Stomach smooth muscle (tissue), 2 donors: Measurements from ENCODE around the gene UCHL1.

Experiments used
- H3K27ac ChIP-seq: one replicate; pipeline ENCODE4 v1.7.0; 2013; ENCODE audit warnings: mild to moderate bottlenecking, low read length, inconsistent platforms
- H3K27me3 ChIP-seq, 2 donors: one replicate each; pipeline ENCODE4 v1.7.0; 2013; ENCODE audit warnings: low read length in 2 of 2; ENCODE audit not compliant: insufficient read depth in 2 of 2, control insufficient read depth in 1 of 2
- H3K36me3 ChIP-seq, 2 donors: one replicate each; pipeline ENCODE4 v1.7.0; 2013; ENCODE audit warnings: low read length in 2 of 2; ENCODE audit not compliant: control insufficient read depth in 2 of 2, insufficient read depth in 2 of 2
- H3K4me1 ChIP-seq: one replicate; pipeline ENCODE4 v1.7.0; 2013; ENCODE audit warnings: low read length; ENCODE audit not compliant: control insufficient read depth, insufficient read depth
- H3K4me3 ChIP-seq, 2 donors: one replicate each; pipeline ENCODE4 v1.7.0; 2013; ENCODE audit warnings: low read length in 2 of 2
- H3K9ac ChIP-seq, 2 donors: one replicate each; pipeline ENCODE4 v1.7.0; 2013; ENCODE audit warnings: low read length in 2 of 2, mild to moderate bottlenecking in 1 of 2
- H3K9me3 ChIP-seq, 2 donors: one replicate each; pipeline ENCODE4 v1.7.0; 2013; ENCODE audit warnings: low read length in 2 of 2; ENCODE audit not compliant: control insufficient read depth in 2 of 2
- donor health status: healthy.
- donor health status: Pancreatic carcinoma.

The UCHL1 gene

GRCh38 chr4:41215969-41216293, 40.8 kb upstream of the UCHL1 start:
- Histone ChIP-seq H3K9ac (peak overlapping the region; percentile 57 to 73), H3K27ac (peak overlapping the region; percentile 49), H3K4me1 (peaks cover 12% of the 10 kb centered on the region), H3K4me3 (peak overlapping the region; percentile 77 to 79), H3K27me3 (no peaks in the 10 kb centered on the region), H3K9me3 (no peaks in the 10 kb centered on the region), H3K36me3 (no peaks in the 10 kb centered on the region)

GRCh38 chr4:41216294-41217019, 40.3 kb upstream of the UCHL1 start:
- H3K27me3 ChIP-seq, result no peaks in the 10 kb centered on the region
- H3K27ac ChIP-seq, result peak overlapping the region; percentile 49
- no peaks in the 10 kb centered on the region for H3K9me3 ChIP-seq
- no peaks in the 10 kb centered on the region for H3K36me3 ChIP-seq
- H3K9ac ChIP-seq, result peak overlapping the region; percentile 63 to 80
- peak overlapping the region; percentile 77 to 79 for H3K4me3 ChIP-seq
- peaks cover 12% of the 10 kb centered on the region for H3K4me1 ChIP-seq

- H3K27me3 ChIP-seq, result no peaks in the 10 kb centered on the region
- H3K4me1 ChIP-seq, result peaks cover 12% of the 10 kb centered on the region
- H3K36me3 ChIP-seq, result no peaks in the 10 kb centered on the region
- H3K9ac ChIP-seq, result no peak overlapping the region
- no peak overlapping the region for H3K27ac ChIP-seq
- no peaks in the 10 kb centered on the region for H3K9me3 ChIP-seq
- H3K4me3 ChIP-seq, result peak overlapping the region; percentile 60 to 79
Measured at GRCh38 chr4:41217020-41217333, 39.8 kb upstream of the UCHL1 start.

GRCh38 chr4:41217374-41217773, 39.4 kb upstream of the UCHL1 start:
- no peak overlapping the region for H3K4me3 ChIP-seq
- H3K27ac ChIP-seq, result no peak overlapping the region
- H3K36me3 ChIP-seq, result no peaks in the 10 kb centered on the region
- peaks cover 12% of the 10 kb centered on the region for H3K4me1 ChIP-seq
- no peak overlapping the region for H3K9ac ChIP-seq
- no peaks in the 10 kb centered on the region for H3K9me3 ChIP-seq
- H3K27me3 ChIP-seq, result no peaks in the 10 kb centered on the region

GRCh38 chr4:41218703-41219102, 38.0 kb upstream of the UCHL1 start:
- no peaks in the 10 kb centered on the region for H3K9me3 ChIP-seq

DNA sequence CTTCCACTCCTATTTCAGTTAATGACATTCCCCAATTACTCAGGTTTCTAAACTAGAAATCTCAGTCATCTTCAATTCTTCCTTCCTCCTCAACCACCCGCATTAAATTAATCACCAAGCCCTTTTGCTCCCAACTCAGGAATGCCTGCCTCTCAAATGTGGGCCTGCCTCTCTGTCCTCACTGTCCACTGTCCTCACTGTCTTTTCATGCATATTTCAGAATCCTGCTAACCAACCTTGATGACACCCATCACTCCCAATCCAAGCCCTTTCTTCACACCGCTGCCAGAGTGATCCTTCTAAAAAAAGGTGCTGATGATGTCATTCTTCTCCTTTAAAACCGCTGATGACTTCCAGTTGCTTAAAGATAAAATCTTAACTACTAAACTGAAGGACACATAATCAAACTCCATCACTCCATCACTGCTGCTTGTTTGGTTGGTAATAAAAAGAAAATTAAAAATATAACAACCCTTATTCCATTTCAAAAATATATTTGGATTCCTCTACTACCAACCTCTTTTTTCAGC, 37.2 kb upstream of the UCHL1 start:
- Histone ChIP-seq H3K4me3 (no peak overlapping the region), H3K36me3 (no peaks in the 10 kb centered on the region), H3K4me1 (peaks cover 9% of the 10 kb centered on the region), H3K27ac (no peak overlapping the region), H3K9me3 (no peaks in the 10 kb centered on the region), H3K27me3 (no peaks in the 10 kb centered on the region), H3K9ac (no peak overlapping the region)

More at GRCh38 chr4:41218703-41219102, 38.0 kb upstream of the UCHL1 start:
- Histone ChIP-seq H3K27me3 (no peaks in the 10 kb centered on the region), H3K4me3 (no peak overlapping the region), H3K27ac (no peak overlapping the region), H3K9ac (no peak overlapping the region), H3K4me1 (peaks cover 9% of the 10 kb centered on the region), H3K36me3 (no peaks in the 10 kb centered on the region)

GRCh38 chr4:41221850-41222645, 34.7 kb upstream of the UCHL1 start:
- H3K27ac ChIP-seq, result no peak overlapping the region
- no peaks in the 10 kb centered on the region for H3K36me3 ChIP-seq
- no peaks in the 10 kb centered on the region for H3K4me1 ChIP-seq
- H3K9ac ChIP-seq, result no peak overlapping the region
- no peaks in the 10 kb centered on the region for H3K27me3 ChIP-seq
- no peaks in the 10 kb centered on the region for H3K9me3 ChIP-seq
- no peak overlapping the region for H3K4me3 ChIP-seq

GRCh38 chr4:41227902-41228301, 28.8 kb upstream of the UCHL1 start:
- Histone ChIP-seq H3K9me3 (no peaks in the 10 kb centered on the region), H3K4me3 (no peak overlapping the region)

DNA sequence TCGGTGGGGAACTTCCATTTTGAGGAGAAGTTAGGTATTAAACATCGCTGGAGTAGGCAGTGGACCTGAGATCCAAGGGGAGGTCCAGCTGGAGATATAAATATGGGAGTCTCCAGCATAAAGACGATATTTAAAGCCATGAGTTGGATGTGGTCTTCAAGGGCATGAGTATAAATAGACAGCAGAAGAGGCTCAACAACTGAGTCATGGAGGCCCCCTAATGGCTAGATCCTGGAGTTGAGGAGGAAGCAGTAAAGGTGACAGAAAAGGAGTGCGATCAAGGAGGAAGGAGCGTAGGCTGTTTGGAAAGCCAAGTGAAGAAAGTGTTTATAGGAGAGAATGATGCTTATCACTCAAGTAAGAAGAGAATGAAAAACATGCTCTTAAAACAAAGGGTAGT, 24.3 kb upstream of the UCHL1 start:
- Histone ChIP-seq H3K9ac (no peak overlapping the region), H3K4me3 (no peak overlapping the region), H3K27me3 (no peaks in the 10 kb centered on the region), H3K36me3 (no peaks in the 10 kb centered on the region), H3K27ac (no peak overlapping the region), H3K4me1 (no peaks in the 10 kb centered on the region), H3K9me3 (no peaks in the 10 kb centered on the region)

More at GRCh38 chr4:41227902-41228301, 28.8 kb upstream of the UCHL1 start:
- H3K27me3 ChIP-seq, result no peaks in the 10 kb centered on the region
- H3K36me3 ChIP-seq, result no peaks in the 10 kb centered on the region
- H3K27ac ChIP-seq, result no peak overlapping the region
- no peak overlapping the region for H3K9ac ChIP-seq
- no peaks in the 10 kb centered on the region for H3K4me1 ChIP-seq

DNA sequence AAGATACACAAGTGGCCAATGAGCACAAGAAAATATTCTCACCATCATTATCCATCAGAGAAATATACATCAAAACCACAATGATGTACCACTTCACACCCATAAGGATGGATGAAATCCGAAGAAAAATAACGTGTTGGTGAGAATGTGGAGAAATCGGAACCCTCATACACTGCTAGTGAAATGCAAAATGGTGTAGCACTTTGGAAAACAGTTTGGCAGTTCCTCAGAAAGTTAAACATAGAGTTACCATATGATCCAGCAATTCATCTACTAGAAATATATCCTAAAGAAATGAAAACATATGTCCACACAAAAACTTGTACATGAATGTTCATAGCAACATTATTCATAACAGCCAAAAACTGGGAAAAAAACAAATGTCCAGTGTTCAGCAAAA, 23.9 kb upstream of the UCHL1 start:
- H3K36me3 ChIP-seq, result no peaks in the 10 kb centered on the region
- no peak overlapping the region for H3K27ac ChIP-seq
- no peaks in the 10 kb centered on the region for H3K4me1 ChIP-seq
- no peak overlapping the region for H3K4me3 ChIP-seq
- H3K9me3 ChIP-seq, result peaks cover 0 to 3% of the 10 kb centered on the region in 2 donors
- H3K9ac ChIP-seq, result no peak overlapping the region
- H3K27me3 ChIP-seq, result no peaks in the 10 kb centered on the region

DNA sequence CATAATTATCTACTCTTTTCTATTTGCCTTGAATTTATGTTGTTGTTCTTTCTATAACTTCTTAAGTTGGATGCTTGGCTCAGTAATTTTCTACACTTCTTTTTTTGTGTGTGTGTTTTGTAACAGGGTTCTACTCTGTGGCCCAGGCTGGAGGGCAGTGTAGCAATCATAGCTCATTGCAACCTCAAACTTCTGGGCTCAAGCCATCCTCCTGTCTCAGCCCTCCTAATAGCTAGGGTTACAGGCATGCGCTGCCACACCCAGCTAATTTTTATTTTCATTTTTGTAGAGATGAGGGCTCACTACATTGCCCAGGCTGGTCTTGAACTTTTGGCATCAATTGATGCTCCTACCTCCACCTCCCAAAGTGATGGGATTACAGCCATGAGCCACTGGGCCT, 20.7 kb upstream of the UCHL1 start:
- Histone ChIP-seq H3K27me3 (no peaks in the 10 kb centered on the region), H3K9ac (no peak overlapping the region), H3K27ac (no peak overlapping the region), H3K36me3 (no peaks in the 10 kb centered on the region), H3K4me3 (no peak overlapping the region), H3K4me1 (no peaks in the 10 kb centered on the region), H3K9me3 (peaks cover 0 to 3% of the 10 kb centered on the region in 2 donors)
